ENCODE measurements around the gene ZNF157. TPM values are rescaled to one million over a fixed set of nuclear protein-coding genes. Genes with fewer than 3 reads are reported as not detected.

Gene ZNF157
- total RNA-seq, 1 experiment from 2014 or later: 0.81 TPM

DNA sequence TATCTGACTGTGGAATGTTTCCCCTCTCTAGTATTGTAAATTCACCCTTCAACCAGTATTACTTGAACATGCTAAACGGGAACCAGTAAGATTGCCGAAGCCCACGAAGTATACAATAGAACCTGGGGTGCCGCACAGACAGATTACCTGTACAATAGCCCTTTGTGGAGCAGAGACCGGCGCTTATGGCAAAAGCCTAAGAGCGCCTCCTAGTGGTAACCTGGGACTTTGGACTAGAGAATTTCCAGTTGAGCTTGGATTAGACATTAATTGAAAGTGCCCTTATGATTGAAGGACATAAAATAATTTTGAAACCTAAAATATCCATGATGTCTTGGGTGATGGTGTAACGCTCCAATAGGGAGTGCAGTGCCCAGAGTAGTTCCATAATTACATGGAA is 14.1 kb downstream of the ZNF157 start:
- Histone ChIP-seq H4K91ac (ENCODE audit: insufficient read length, low read depth, low read length) (no peak overlapping the region), H3K4me2 (ENCODE audit: insufficient read depth, insufficient read length, low read length) (no peak overlapping the region), H2BK120ac (ENCODE audit: low read depth, low read length, poor library complexity, severe bottlenecking) (no peak overlapping the region), H3K27ac (ENCODE audit: insufficient read length, low read depth, low read length) (no peak overlapping the region), H2BK15ac (ENCODE audit: low read depth, low read length) (no peak overlapping the region), H3K23ac (ENCODE audit: insufficient read length, low read depth, low read length) (no peak overlapping the region), H3K4ac (ENCODE audit: low read depth, low read length) (no peak overlapping the region), H4K20me1 (ENCODE audit: control insufficient read depth, insufficient read depth, insufficient read length) (no peaks in the 10 kb centered on the region), H2BK5ac (ENCODE audit: insufficient read length, low read length) (no peak overlapping the region), H3K79me1 (ENCODE audit: insufficient read depth, low read depth, low read length, poor library complexity, severe bottlenecking) (no peaks in the 10 kb centered on the region), H2BK12ac (ENCODE audit: insufficient read length, low read depth, low read length) (no peak overlapping the region), H4K8ac (replicated peaks; ENCODE audit: insufficient read length, low read depth, low read length) (no peak overlapping the region), H3K27me3 (ENCODE audit: insufficient read depth, low read length) (no peaks in the 10 kb centered on the region), H3K79me2 (ENCODE audit: insufficient read depth, low read length) (no peaks in the 10 kb centered on the region), H3K9ac (ENCODE audit: extremely low read depth, insufficient read length, low read length) (no peak overlapping the region), H4K5ac (ENCODE audit: insufficient read length, low read depth, low read length) (no peak overlapping the region), H3K4me1 (ENCODE audit: insufficient read depth, low read length) (peaks cover 3% of the 10 kb centered on the region; the same call in 1 of the 2 replicates), H3K23me2 (ENCODE audit: insufficient read length, low read depth, low read length, poor library complexity, severe bottlenecking) (no peaks in the 10 kb centered on the region), H3K18ac (ENCODE audit: insufficient read length, low read depth, low read length) (no peak overlapping the region), H2BK20ac (ENCODE audit: low read depth, low read length, poor library complexity, severe bottlenecking) (no peak overlapping the region), H2AK5ac (ENCODE audit: insufficient read length, low read length) (no peak overlapping the region), H3K56ac (ENCODE audit: insufficient read length, low read depth, low read length) (no peak overlapping the region), H3K9me3 (ENCODE audit: control insufficient read depth, low read depth, low read length) (no peaks in the 10 kb centered on the region), H2AFZ (ENCODE audit: low read length) (no peak overlapping the region), H3K14ac (ENCODE audit: insufficient read depth, low read length) (no peak overlapping the region), H3T11ph (ENCODE audit: low read length) (no peak overlapping the region)
- DNase-seq: peak; percentile 65
- Mint-ChIP-seq H3K4me1 (peaks cover 16 to 31% of the 10 kb centered on the region in 2 experiments), H3K27me3 (ENCODE audit: low read depth) (no peaks in the 10 kb centered on the region; the same call in 1 of the 2 replicates), H3K36me3 (ENCODE audit: insufficient read depth in 1 of 3, low read depth in 3 of 3) (peaks cover 0 to 8% (median 0%) of the 10 kb centered on the region in 3 experiments; a peak in 2 of 7 replicates), H3K27ac (no peak overlapping the region), H3K4me3 (no peak overlapping the region), H3K9me3 (peaks cover 31 to 47% of the 10 kb centered on the region in 2 experiments)
- TF ChIP-seq, protein P1, sequence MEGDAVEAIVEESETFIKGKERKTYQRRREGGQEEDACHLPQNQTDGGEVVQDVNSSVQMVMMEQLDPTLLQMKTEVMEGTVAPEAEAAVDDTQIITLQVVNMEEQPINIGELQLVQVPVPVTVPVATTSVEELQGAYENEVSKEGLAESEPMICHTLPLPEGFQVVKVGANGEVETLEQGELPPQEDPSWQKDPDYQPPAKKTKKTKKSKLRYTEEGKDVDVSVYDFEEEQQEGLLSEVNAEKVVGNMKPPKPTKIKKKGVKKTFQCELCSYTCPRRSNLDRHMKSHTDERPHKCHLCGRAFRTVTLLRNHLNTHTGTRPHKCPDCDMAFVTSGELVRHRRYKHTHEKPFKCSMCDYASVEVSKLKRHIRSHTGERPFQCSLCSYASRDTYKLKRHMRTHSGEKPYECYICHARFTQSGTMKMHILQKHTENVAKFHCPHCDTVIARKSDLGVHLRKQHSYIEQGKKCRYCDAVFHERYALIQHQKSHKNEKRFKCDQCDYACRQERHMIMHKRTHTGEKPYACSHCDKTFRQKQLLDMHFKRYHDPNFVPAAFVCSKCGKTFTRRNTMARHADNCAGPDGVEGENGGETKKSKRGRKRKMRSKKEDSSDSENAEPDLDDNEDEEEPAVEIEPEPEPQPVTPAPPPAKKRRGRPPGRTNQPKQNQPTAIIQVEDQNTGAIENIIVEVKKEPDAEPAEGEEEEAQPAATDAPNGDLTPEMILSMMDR (conservative IDR thresholded peaks at IDR 0.05): peak; percentile 82
- whole genome bisulfite sequencing (ENCODE audit: extremely low coverage, insufficient read length, low lambda C conversion rate): no CpG with 5 or more reads among the region's 8 CpGs
